ENCODE measurements around the gene NMT2.

The NMT2 gene

GRCh38 chr10:15084502-15084922 is 84.0 kb downstream of the NMT2 start:
- DNase-seq = peak; percentile 30

- no peak for DNase-seq
These were observed 84.6 kb downstream of the NMT2 start for GRCh38 chr10:15083674-15084501.

DNA sequence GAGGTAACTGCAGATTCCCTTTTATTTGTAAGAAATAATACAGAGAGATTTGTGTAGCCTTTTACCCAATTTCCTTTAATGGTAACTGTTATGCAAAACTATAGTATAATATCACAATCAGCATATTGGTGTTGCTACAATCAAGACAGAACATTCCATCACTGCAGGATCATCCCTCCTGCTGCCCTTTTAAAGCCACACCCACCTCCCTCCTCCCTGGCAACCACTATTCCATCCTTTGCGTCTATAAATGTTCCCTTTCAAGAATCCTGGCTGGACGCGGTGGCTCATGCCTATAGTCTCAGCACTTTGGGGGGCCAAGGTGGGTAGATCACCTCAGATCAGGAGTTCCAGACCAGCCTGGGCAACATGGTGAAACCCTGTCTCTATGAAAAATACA is 93.1 kb downstream of the NMT2 start:
- no peak for DNase-seq

DNA sequence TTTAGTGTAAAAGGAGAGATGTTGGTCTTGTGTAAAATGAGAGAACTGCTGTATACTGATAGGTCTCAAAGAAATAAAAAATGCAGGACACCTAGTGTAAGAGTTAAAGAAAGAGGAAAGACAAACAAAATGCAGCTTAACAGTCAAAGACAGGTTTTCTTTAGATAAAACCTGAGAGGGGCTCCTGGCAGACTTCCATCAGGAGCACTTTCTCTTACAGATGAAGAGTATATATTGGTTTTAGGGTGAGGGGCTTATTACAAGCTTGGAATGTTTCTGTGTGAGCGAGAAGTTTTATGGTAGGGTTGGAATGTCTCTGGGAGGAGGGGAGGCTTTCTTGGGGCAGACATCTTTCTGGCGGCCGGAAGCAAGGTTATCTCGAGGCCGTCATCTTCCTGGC is 96.1 kb downstream of the NMT2 start:
- DNase-seq = peak; percentile 53

DNA sequence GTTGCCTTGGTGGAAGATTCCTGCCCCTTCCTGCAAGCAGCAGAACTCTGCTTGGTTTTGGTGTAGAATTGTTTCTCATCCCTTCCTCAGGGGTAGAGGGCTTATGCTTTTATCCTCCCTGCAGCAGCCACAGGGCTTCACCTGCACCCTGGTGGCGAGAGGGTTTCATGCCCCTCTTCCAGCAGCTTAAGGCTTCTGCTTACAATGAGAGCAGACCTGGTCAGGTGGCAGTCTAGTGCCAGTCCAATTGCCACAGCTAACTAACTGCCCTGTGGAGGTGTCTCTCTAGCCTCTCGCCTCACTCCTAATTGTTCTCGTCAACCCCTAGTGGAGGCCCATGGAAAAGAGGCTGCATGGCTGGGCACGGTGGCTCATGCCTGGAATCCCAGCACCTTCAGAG is 99.3 kb downstream of the NMT2 start:
- no peak for DNase-seq

GRCh38 chr10:15068802-15069201 is 99.7 kb downstream of the NMT2 start:
- no peak for DNase-seq

GRCh38 chr10:15067154-15067553 is 101.3 kb downstream of the NMT2 start:
- DNase-seq = no peak

DNA sequence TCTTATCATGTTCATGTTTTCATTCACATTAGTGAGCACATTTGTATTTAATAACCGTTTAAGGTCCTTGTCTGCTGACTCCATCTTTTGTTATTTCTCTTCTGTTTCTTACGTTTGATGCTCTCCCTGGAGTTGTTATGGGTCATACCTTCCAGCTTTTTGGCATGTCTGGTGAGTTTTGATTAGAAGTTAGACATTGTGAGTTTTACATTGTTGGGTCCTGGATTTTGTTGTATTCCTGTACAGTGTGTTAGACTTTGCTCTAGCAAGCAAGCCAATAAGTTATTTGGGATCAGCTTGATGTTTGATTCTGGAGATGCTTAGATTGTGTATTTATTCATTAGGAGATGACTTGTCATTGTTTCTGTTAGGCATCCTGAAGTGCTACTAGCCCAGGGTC is 107.9 kb downstream of the NMT2 start:
- no peak for DNase-seq

GRCh38 chr10:15059914-15060313 is 108.6 kb downstream of the NMT2 start:
- DNase-seq = no peak

DNA sequence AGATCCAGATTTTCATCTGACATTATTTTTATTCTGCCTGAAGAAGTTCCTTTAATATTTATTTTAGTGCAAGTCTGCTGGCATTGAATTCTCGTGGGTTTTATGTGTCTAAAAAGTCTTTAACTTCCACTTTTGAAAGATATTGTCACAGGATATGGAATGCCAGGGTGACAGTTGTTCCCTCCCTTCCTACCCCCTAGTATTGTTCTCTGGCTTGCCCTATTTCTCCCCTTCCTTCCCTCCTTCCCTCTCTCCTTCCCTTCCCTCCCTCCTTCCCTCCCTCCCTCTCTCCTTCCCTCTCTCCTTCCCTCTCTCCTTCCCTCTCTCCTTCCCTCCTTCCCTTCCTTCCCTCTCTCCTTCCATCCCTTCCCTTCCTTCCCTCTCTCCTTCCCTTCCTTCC is 109.8 kb downstream of the NMT2 start:
- no peak for DNase-seq

Data from DMS53 (cell line).